K562 (cell line): ENCODE results near the gene SMARCB1. TPM values are rescaled to one million over a fixed set of nuclear protein-coding genes. Genes with fewer than 3 reads are reported as not detected.

Experiments
- HCFC1 ChIP-seq: IDR thresholded peaks from 2 replicates; pipeline ENCODE4 v1.6.1; 2012; ENCODE audit warnings: low read depth, low read length, improper control_type of control experiment
- KLF6 ChIP-seq: fragments of 250-450 bp; sonication (Bioruptor Pico); IDR thresholded peaks from 2 replicates; pipeline ENCODE4 v1.4.0; 2020; ENCODE audit warnings: mild to moderate bottlenecking, moderate library complexity, borderline replicate concordance
- MEF2A ChIP-seq: IDR thresholded peaks from 2 replicates; pipeline ENCODE4 v1.6.1; 2011; ENCODE audit warnings: low read depth, mild to moderate bottlenecking, low read length, moderate library complexity; ENCODE audit not compliant: control insufficient read depth
- RBM39 ChIP-seq: fragments of 200-400 bp; formaldehyde crosslinking; optimal IDR thresholded peaks from 2 replicates; pipeline ENCODE3; 2018; ENCODE audit warnings: low read depth, low read length
- TCF7L2 ChIP-seq: fragments of 150-350 bp; IDR thresholded peaks from 2 replicates; pipeline ENCODE4 v1.6.1; 2016; ENCODE audit warnings: low read depth, mild to moderate bottlenecking, low read length, moderate library complexity
- TGIF2 ChIP-seq: sonication (generic); formaldehyde crosslinking; IDR thresholded peaks from 2 replicates; pipeline ENCODE4 v1.8.1; 2022; ENCODE audit warnings: mild to moderate bottlenecking, missing genetic modification reagents, moderate library complexity
- ZBTB34 ChIP-seq: fragments of 250-450 bp; sonication (Bioruptor Pico); IDR thresholded peaks from 2 replicates; pipeline ENCODE4 v1.8.0; 2021; ENCODE audit warnings: mild to moderate bottlenecking, moderate library complexity
- ZFP1 ChIP-seq: fragments of 450-650 bp; formaldehyde crosslinking; IDR thresholded peaks from 2 replicates; pipeline ENCODE4 v1.4.0; 2020; ENCODE audit warnings: mild to moderate bottlenecking, mixed read lengths
- ZNF695 ChIP-seq: fragments of 450-650 bp; formaldehyde crosslinking; IDR thresholded peaks from 2 replicates; pipeline ENCODE4 v1.4.0; 2020; ENCODE audit warnings: mild to moderate bottlenecking, moderate library complexity
- ZNF740 ChIP-seq, 3 experiments: fragments of 200-800 bp in 1 of 3; sonication (Bioruptor generic) in 1 of 3; sonication (generic) in 1 of 3; formaldehyde crosslinking in 1 of 3; IDR thresholded peaks; 2 replicates each; pipeline versions ENCODE4 v1.6.1 to v1.8.0; 2016 to 2022; ENCODE audit warnings: mild to moderate bottlenecking in 2 of 3, missing compliant biosample characterization in 2 of 3, missing genetic modification characterization in 2 of 3, missing genetic modification reagents in 1 of 3
- polyA plus RNA-seq, 8 experiments: library from polyadenylated mRNA; depleted of rRNA in 4 of 8; stranded (reverse) in 5 of 8; unstranded in 3 of 8; fragments of >200 nt; fragmentation: Nextera tagmentation in 2 of 8; fragmentation: Illumina TruSeq in 1 of 8; extraction: Ambion mirVana in 2 of 8; extraction: Trizol in 1 of 8; gene quantifications; 2 replicates each; pipeline versions ENCODE4 v1.2.1 to v1.2.3, GENCODE V29; 2011 to 2014; ENCODE audit warnings: inconsistent platforms in 1 of 8, missing spikeins in 1 of 8
- total RNA-seq, 7 experiments: library from RNA; depleted of rRNA in 6 of 7; stranded (reverse); fragments of >200 nt in 6 of 7; fragmentation: Illumina TruSeq in 2 of 7; extraction: Trizol in 2 of 7; gene quantifications; 2 replicates each; pipeline versions ENCODE4 v1.2.1 to v1.2.3, GENCODE V29; 2011 to 2021; ENCODE audit warnings: low replicate concordance in 1 of 7
- TF ChIP-seq, protein P1 (sequence below): fragments of 250-450 bp; sonication (Bioruptor Pico); IDR thresholded peaks from 2 replicates; pipeline ENCODE4 v1.8.0; 2022; ENCODE audit warnings: inconsistent platforms, mild to moderate bottlenecking, moderate library complexity, borderline replicate concordance
- TF ChIP-seq, protein P2 (sequence below): fragments of 450-650 bp; IDR thresholded peaks from 2 replicates; pipeline ENCODE4 v1.6.1; 2016
- TF ChIP-seq, protein P3 (sequence below): sonication (generic); formaldehyde crosslinking; IDR thresholded peaks from 2 replicates; pipeline ENCODE4 v1.9.0; 2022; ENCODE audit warnings: mild to moderate bottlenecking, missing genetic modification reagents

SMARCB1 gene
- total and polyA plus RNA-seq, 9 of the 15 experiments (the other 6 are each of a cell fraction or from before 2014, with no cell fraction given), result 1.2 to 113 (median 65.4) TPM

GRCh38 chr22:23857606-23858483 lies 71.1 kb downstream of the SMARCB1 start, which contains the start of gene SLC2A11 (continued):
- TF ChIP-seq, protein P1, sequence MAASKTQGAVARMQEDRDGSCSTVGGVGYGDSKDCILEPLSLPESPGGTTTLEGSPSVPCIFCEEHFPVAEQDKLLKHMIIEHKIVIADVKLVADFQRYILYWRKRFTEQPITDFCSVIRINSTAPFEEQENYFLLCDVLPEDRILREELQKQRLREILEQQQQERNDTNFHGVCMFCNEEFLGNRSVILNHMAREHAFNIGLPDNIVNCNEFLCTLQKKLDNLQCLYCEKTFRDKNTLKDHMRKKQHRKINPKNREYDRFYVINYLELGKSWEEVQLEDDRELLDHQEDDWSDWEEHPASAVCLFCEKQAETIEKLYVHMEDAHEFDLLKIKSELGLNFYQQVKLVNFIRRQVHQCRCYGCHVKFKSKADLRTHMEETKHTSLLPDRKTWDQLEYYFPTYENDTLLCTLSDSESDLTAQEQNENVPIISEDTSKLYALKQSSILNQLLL (CRISPR knock-in tag), result no peak
- TF ChIP-seq, protein P2, sequence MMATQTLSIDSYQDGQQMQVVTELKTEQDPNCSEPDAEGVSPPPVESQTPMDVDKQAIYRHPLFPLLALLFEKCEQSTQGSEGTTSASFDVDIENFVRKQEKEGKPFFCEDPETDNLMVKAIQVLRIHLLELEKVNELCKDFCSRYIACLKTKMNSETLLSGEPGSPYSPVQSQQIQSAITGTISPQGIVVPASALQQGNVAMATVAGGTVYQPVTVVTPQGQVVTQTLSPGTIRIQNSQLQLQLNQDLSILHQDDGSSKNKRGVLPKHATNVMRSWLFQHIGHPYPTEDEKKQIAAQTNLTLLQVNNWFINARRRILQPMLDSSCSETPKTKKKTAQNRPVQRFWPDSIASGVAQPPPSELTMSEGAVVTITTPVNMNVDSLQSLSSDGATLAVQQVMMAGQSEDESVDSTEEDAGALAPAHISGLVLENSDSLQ, result no peak
- TF ChIP-seq ZNF695 (no peak), RBM39 (no peak), ZNF740 (CRISPR knock-in tag; IDR thresholded peaks at IDR 0.05) (no peak), ZNF740 (tag; IDR thresholded peaks at IDR 0.05) (0 out of 4 replicates have a peak, but pooled peaks of 1 of the 2 experiments have one; percentile 0), TGIF2 (CRISPR knock-in tag) (no peak), TCF7L2 (no peak), ZBTB34 (CRISPR knock-in tag) (no peak), MEF2A (no peak), ZFP1 (CRISPR knock-in tag) (no peak), HCFC1 (no peak), KLF6 (CRISPR knock-in tag) (no peak)
- TF ChIP-seq, protein P3, sequence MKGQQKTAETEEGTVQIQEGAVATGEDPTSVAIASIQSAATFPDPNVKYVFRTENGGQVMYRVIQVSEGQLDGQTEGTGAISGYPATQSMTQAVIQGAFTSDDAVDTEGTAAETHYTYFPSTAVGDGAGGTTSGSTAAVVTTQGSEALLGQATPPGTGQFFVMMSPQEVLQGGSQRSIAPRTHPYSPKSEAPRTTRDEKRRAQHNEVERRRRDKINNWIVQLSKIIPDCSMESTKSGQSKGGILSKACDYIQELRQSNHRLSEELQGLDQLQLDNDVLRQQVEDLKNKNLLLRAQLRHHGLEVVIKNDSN (CRISPR knock-in tag), result no peak
